H1 (cell line): ENCODE data around the gene EXOC1. TPM values are rescaled to one million over a fixed set of nuclear protein-coding genes. Genes with fewer than 3 reads are reported as not detected.

ENCODE experiments used
- CTCF ChIA-PET: fragments of 300-600 bp; sonication (Branson Sonifier 250); formaldehyde crosslinking; loops from one replicate; lab custom pipeline; 2021; ENCODE audit not compliant: partially characterized antibody; lab: Charles Lee
- POLR2A ChIA-PET: fragments of 300-600 bp; sonication (Branson Sonifier 250); formaldehyde crosslinking; loops from one replicate; lab custom pipeline; 2021; ENCODE audit warnings: inconsistent platforms; ENCODE audit not compliant: partially characterized antibody; lab: Charles Lee
- DNase-seq, 2 experiments: peaks; one replicate each; pipeline versions ENCODE4 v3.0.0 to v3.0.0-alpha.2; 2010 to 2022; ENCODE audit warnings: low spot score in 2 of 2, low read depth in 1 of 2, mixed read lengths in 1 of 2
- FAIRE-seq: peaks from 2 replicates; lab custom pipeline; 2011; peaks lifted over from hg19 to GRCh38; lab: Jason Lieb, UNC
- H2AFZ ChIP-seq: 2 replicates; pipeline ENCODE4 v1.8.1; 2012; ENCODE audit warnings: low read length, inconsistent platforms
- H2AK5ac ChIP-seq: 2 replicates; pipeline ENCODE4 v1.6.1; 2013; ENCODE audit warnings: low read depth, low read length
- H2BK120ac ChIP-seq: replicated peaks from 2 replicates; pipeline ENCODE3; 2013; ENCODE audit warnings: low read depth, low read length, inconsistent platforms
- H2BK12ac ChIP-seq: 2 replicates; pipeline ENCODE4 v1.6.1; 2013; ENCODE audit warnings: low read depth, low read length
- H2BK15ac ChIP-seq: 2 replicates; pipeline ENCODE4 v1.6.1; 2013; ENCODE audit warnings: low read length
- H2BK20ac ChIP-seq: 2 replicates; pipeline ENCODE4 v1.6.1; 2013; ENCODE audit warnings: low read length
- H2BK5ac ChIP-seq: 2 replicates; pipeline ENCODE4 v1.6.1; 2013; ENCODE audit warnings: low read depth, low read length
- H3K14ac ChIP-seq: 2 replicates; pipeline ENCODE4 v1.6.1; 2013; ENCODE audit warnings: inconsistent platforms; ENCODE audit not compliant: insufficient read length
- H3K18ac ChIP-seq: 2 replicates; pipeline ENCODE4 v1.6.1; 2013; ENCODE audit warnings: low read length; ENCODE audit errors: extremely low read depth
- H3K23ac ChIP-seq: 2 replicates; pipeline ENCODE4 v1.6.1; 2013; ENCODE audit warnings: inconsistent platforms; ENCODE audit not compliant: insufficient read length
- H3K23me2 ChIP-seq: 2 replicates; pipeline ENCODE4 v1.6.1; 2013; ENCODE audit warnings: low read depth, low read length
- H3K27ac ChIP-seq: 2 replicates; pipeline ENCODE4 v1.6.1; 2011; ENCODE audit warnings: low read depth, low read length, inconsistent platforms
- H3K27me3 ChIP-seq, 4 experiments: replicated peaks in 1 of 4; 1 replicate in 1 of 4; 2 replicates in 3 of 4; pipeline versions ENCODE4 v1.6.1 to v1.8.1; 2011 to 2013; ENCODE audit warnings: low read length in 3 of 4, mild to moderate bottlenecking in 3 of 4, inconsistent platforms in 2 of 4, mixed read lengths in 2 of 4, moderate library complexity in 1 of 4; ENCODE audit not compliant: control insufficient read depth in 3 of 4, insufficient read depth in 3 of 4; ENCODE audit errors: extremely low read depth in 1 of 4
- H3K36me3 ChIP-seq, 4 experiments: 2 replicates each; pipeline versions ENCODE4 v1.6.1 to v1.8.1; 2011 to 2013; ENCODE audit warnings: mild to moderate bottlenecking in 4 of 4, low read length in 3 of 4, moderate library complexity in 2 of 4, control low read depth in 1 of 4, inconsistent platforms in 1 of 4; ENCODE audit not compliant: insufficient read depth in 4 of 4, control insufficient read depth in 2 of 4
- H3K4ac ChIP-seq: replicated peaks from 2 replicates; pipeline ENCODE3; 2013; ENCODE audit warnings: low read length, low read depth, mixed read lengths, inconsistent platforms; ENCODE audit not compliant: insufficient read length
- H3K4me1 ChIP-seq, 4 experiments: replicated peaks in 1 of 4; 1 replicate in 1 of 4; 2 replicates in 3 of 4; pipeline versions ENCODE4 v1.6.1 to v1.8.1; 2011 to 2013; ENCODE audit warnings: low read length in 3 of 4, inconsistent platforms in 2 of 4, mixed read lengths in 1 of 4; ENCODE audit not compliant: insufficient read depth in 4 of 4, control insufficient read depth in 3 of 4
- H3K4me2 ChIP-seq, 2 experiments: 2 replicates each; pipeline versions ENCODE4 v1.6.1 to v1.8.1; 2011 to 2013; ENCODE audit warnings: low read depth in 2 of 2, low read length in 2 of 2, control low read depth in 1 of 2, inconsistent platforms in 1 of 2, mild to moderate bottlenecking in 1 of 2; ENCODE audit not compliant: insufficient read depth in 1 of 2
- H3K4me3 ChIP-seq, 4 experiments: fragments of 200-600, 300-600 bp in 1 of 4; sonication (generic), shearing (Covaris generic), sonication (Bioruptor Twin) in 1 of 4; 2 replicates each; pipeline versions ENCODE4 v1.5.1 to v1.8.1; 2011 to 2016; ENCODE audit warnings: low read length in 4 of 4, low read depth in 3 of 4, control low read depth in 2 of 4, inconsistent platforms in 2 of 4, mild to moderate bottlenecking in 2 of 4, mixed read lengths in 1 of 4, moderate library complexity in 1 of 4; ENCODE audit not compliant: insufficient read depth in 2 of 4; ENCODE audit errors: extremely low read depth in 1 of 4
- H3K56ac ChIP-seq: replicated peaks from 2 replicates; pipeline ENCODE3; 2013; ENCODE audit warnings: low read depth, mild to moderate bottlenecking, mixed read lengths, low read length, inconsistent platforms; ENCODE audit not compliant: insufficient read length
- H3K79me1 ChIP-seq: 2 replicates; pipeline ENCODE4 v1.6.1; 2013; ENCODE audit warnings: low read depth, low read length, control low read depth
- H3K79me2 ChIP-seq, 2 experiments: 2 replicates each; pipeline versions ENCODE4 v1.6.1 to v1.8.1; 2012 to 2013; ENCODE audit warnings: low read length in 2 of 2, mild to moderate bottlenecking in 2 of 2, inconsistent platforms in 1 of 2; ENCODE audit not compliant: insufficient read depth in 2 of 2, control insufficient read depth in 1 of 2
- H3K9ac ChIP-seq, 4 experiments: replicated peaks in 1 of 4; 1 replicate in 1 of 4; 2 replicates in 3 of 4; pipeline versions ENCODE4 v1.6.1 to v1.8.1; 2011 to 2013; ENCODE audit warnings: low read depth in 3 of 4, low read length in 3 of 4, control low read depth in 2 of 4, mild to moderate bottlenecking in 2 of 4, moderate library complexity in 2 of 4, inconsistent platforms in 1 of 4; ENCODE audit errors: extremely low read depth in 1 of 4
- H3K9me3 ChIP-seq, 2 experiments: 2 replicates each; pipeline versions ENCODE4 v1.6.1 to v1.8.1; 2012 to 2013; ENCODE audit warnings: mild to moderate bottlenecking in 2 of 2, moderate library complexity in 2 of 2, control low read depth in 1 of 2, inconsistent platforms in 1 of 2, low read depth in 1 of 2, low read length in 1 of 2, mixed read lengths in 1 of 2; ENCODE audit not compliant: insufficient read depth in 2 of 2
- H4K20me1 ChIP-seq, 2 experiments: replicated peaks in 1 of 2; 2 replicates each; pipeline versions ENCODE3 to v1.8.1; 2011 to 2013; ENCODE audit warnings: inconsistent platforms in 2 of 2, low read length in 2 of 2, mild to moderate bottlenecking in 1 of 2; ENCODE audit not compliant: insufficient read depth in 2 of 2, control insufficient read depth in 1 of 2
- H4K5ac ChIP-seq: 2 replicates; pipeline ENCODE4 v1.6.1; 2013; ENCODE audit warnings: low read length, low read depth, mixed read lengths, inconsistent platforms; ENCODE audit not compliant: insufficient read length
- H4K8ac ChIP-seq: 2 replicates; pipeline ENCODE4 v1.8.0; 2013; ENCODE audit warnings: mild to moderate bottlenecking, moderate library complexity, low read length, inconsistent platforms; ENCODE audit not compliant: insufficient read depth; ENCODE audit errors: extremely low read depth
- H4K91ac ChIP-seq: replicated peaks from 2 replicates; pipeline ENCODE3; 2013; ENCODE audit warnings: low read length, mixed read lengths, inconsistent platforms; ENCODE audit not compliant: insufficient read length
- CBX8 ChIP-seq: fragments of 300-800, 300-1000 bp; sonication (generic); IDR thresholded peaks from 2 replicates; pipeline ENCODE4 v1.7.1; 2016; ENCODE audit warnings: low read depth, low read length, borderline replicate concordance
- CEBPB ChIP-seq: IDR thresholded peaks from 2 replicates; pipeline ENCODE4 v1.6.1; 2012; ENCODE audit warnings: low read depth, low read length
- CHD1 ChIP-seq: IDR thresholded peaks from 2 replicates; pipeline ENCODE4 v1.6.1; 2012; ENCODE audit warnings: low read depth, low read length, improper control_type of control experiment
- EZH2 ChIP-seq: fragments of 200-600 bp; sonication (generic); IDR thresholded peaks from 2 replicates; pipeline ENCODE4 v1.7.1; 2012; ENCODE audit warnings: low read depth, mild to moderate bottlenecking, moderate library complexity, low read length, inconsistent platforms; ENCODE audit not compliant: severe bottlenecking
- FOSL1 ChIP-seq: IDR thresholded peaks from 2 replicates; pipeline ENCODE4 v1.6.1; 2011; ENCODE audit warnings: mild to moderate bottlenecking, low read depth, low read length, moderate library complexity; ENCODE audit not compliant: insufficient read depth
- KDM1A ChIP-seq: fragments of 200-600, 300-600 bp; sonication (generic); IDR thresholded peaks from 2 replicates; pipeline ENCODE4 v1.7.1; 2016; ENCODE audit warnings: mild to moderate bottlenecking, low read length, borderline replicate concordance
- NANOG ChIP-seq: IDR thresholded peaks from 2 replicates; pipeline ENCODE4 v1.6.1; 2011; ENCODE audit warnings: low read length, low read depth, mild to moderate bottlenecking, inconsistent platforms; ENCODE audit not compliant: insufficient read depth, poor library complexity, severe bottlenecking
- SAP30 ChIP-seq: fragments of 300-600 bp; sonication (generic); IDR thresholded peaks from 2 replicates; pipeline ENCODE4 v1.7.1; 2012; ENCODE audit warnings: low read length, moderate library complexity, mild to moderate bottlenecking, inconsistent platforms; ENCODE audit not compliant: insufficient read depth, insufficient replicate concordance
- SIN3A ChIP-seq, 2 experiments: IDR thresholded peaks in 1 of 2; conservative IDR thresholded peaks in 1 of 2; 2 replicates each; pipeline ENCODE4 v1.6.1; 2011 to 2012; ENCODE audit warnings: low read length in 2 of 2, improper control_type of control experiment in 1 of 2, low read depth in 1 of 2, mild to moderate bottlenecking in 1 of 2
- SIX5 ChIP-seq: IDR thresholded peaks from 2 replicates; pipeline ENCODE4 v1.6.1; 2011; ENCODE audit warnings: mild to moderate bottlenecking, low read depth, low read length
- SP2 ChIP-seq: IDR thresholded peaks from 2 replicates; pipeline ENCODE4 v1.6.1; 2012; ENCODE audit warnings: mild to moderate bottlenecking, low read length, inconsistent platforms
- TAF1 ChIP-seq: IDR thresholded peaks from 2 replicates; pipeline ENCODE4 v1.6.1; 2011; ENCODE audit warnings: mild to moderate bottlenecking, low read depth, low read length
- ZNF274 ChIP-seq: IDR thresholded peaks from 2 replicates; pipeline ENCODE4 v1.7.0; 2012; ENCODE audit warnings: low read length, borderline replicate concordance; ENCODE audit errors: extremely low read depth
- polyA plus RNA-seq, 7 experiments: library from polyadenylated mRNA; depleted of rRNA in 3 of 7; stranded (reverse) in 5 of 7; unstranded in 2 of 7; fragments of >200 nt in 5 of 7; fragments of 200-250 nt in 2 of 7; gene quantifications; 1 replicate in 5 of 7; 2 replicates in 1 of 7; 4 replicates in 1 of 7; pipeline versions ENCODE4 v1.2.1 to v1.2.3, GENCODE V29; 2011 to 2013; ENCODE audit warnings: missing spikeins in 2 of 7, mixed read lengths in 2 of 7
- total RNA-seq: library from RNA; stranded (reverse); fragmentation: NEBNext Ultra II Directional; extraction: Animal tissue kit (Norgen Biotek cat#: 25700); gene quantifications from 2 replicates; pipeline ENCODE4 v1.2.1, GENCODE V29; 2021
- TF ChIP-seq, protein P1 (sequence below): IDR thresholded peaks from 2 replicates; pipeline ENCODE4 v1.6.1; 2011; ENCODE audit warnings: low read depth, mild to moderate bottlenecking, low read length; ENCODE audit not compliant: insufficient read depth

The EXOC1 gene
- total and polyA plus RNA-seq, 2 of the 8 experiments (the other 6 are each of a cell fraction or from before 2014, with no cell fraction given) = 5.9 to 19.6 TPM

GRCh38 chr4:55926610-55927009 lies 73.2 kb downstream of the EXOC1 start:
- Histone ChIP-seq H3K14ac (no peak overlapping the region), H4K5ac (no peak overlapping the region), H4K20me1 (no peaks in the 10 kb centered on the region), H2BK12ac (no peak overlapping the region), H3K56ac (no peak overlapping the region), H3K79me2 (no peaks in the 10 kb centered on the region), H2BK15ac (no peak overlapping the region), H2AFZ (no peak overlapping the region), H2BK120ac (no peak overlapping the region), H3K36me3 (no peaks in the 10 kb centered on the region), H3K9me3 (no peaks in the 10 kb centered on the region), H2BK5ac (no peak overlapping the region), H3K9ac (no peak overlapping the region), H3K4me2 (peak overlapping the region in 1 of 2 experiments; percentile 37; a peak in 1 of 4 replicates), H2BK20ac (no peak overlapping the region), H3K23me2 (no peaks in the 10 kb centered on the region), H4K8ac (no peak overlapping the region), H4K91ac (no peak overlapping the region), H3K79me1 (no peaks in the 10 kb centered on the region), H3K27ac (no peak overlapping the region), H3K27me3 (no peaks in the 10 kb centered on the region), H3K4ac (no peak overlapping the region), H3K23ac (no peak overlapping the region), H3K4me1 (peaks cover 0 to 3% (median 2%) of the 10 kb centered on the region in 4 experiments; a peak in 2 of 7 replicates), H3K4me3 (no peak overlapping the region; a peak in 1 of 8 replicates), H2AK5ac (no peak overlapping the region), H3K18ac (no peak overlapping the region)
- DNase-seq = no peak
- no peak for FAIRE-seq
- ChIA-PET CTCF (interaction anchor here (0.7 to 1.5 kb wide), 3 partner anchors 23 to 184 kb away, joined by 3 to 8 read pairs (median 4); partner anchors contain the start of gene CEP135), POLR2A (no interaction called here)
- TF ChIP-seq SIN3A (conservative IDR thresholded peaks at IDR 0.05 in 1 of 2, IDR thresholded peaks at IDR 0.05 in 1 of 2; ENCODE audit: low read depth in 1 of 2, low read length in 2 of 2) (no peak), ZNF274 (no peak), TAF1 (no peak), SIX5 (no peak), NANOG (no peak), SP2 (no peak), FOSL1 (no peak), CBX8 (no peak), SAP30 (no peak), KDM1A (no peak), CHD1 (no peak), CEBPB (no peak), EZH2 (no peak)
- TF ChIP-seq, protein P1, sequence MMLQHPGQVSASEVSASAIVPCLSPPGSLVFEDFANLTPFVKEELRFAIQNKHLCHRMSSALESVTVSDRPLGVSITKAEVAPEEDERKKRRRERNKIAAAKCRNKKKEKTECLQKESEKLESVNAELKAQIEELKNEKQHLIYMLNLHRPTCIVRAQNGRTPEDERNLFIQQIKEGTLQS = no peak
